IMR-90 (cell line): Measurements from ENCODE around the gene GRID1. TPM values are rescaled to one million over a fixed set of nuclear protein-coding genes. Genes with fewer than 3 reads are reported as not detected.

Experiments
- ATAC-seq: fragments of 200-7000 bp; cut with Tn5 transposase; 2 replicates; pipeline ENCODE4 v1.9.1; 2020; ENCODE audit warnings: low read depth, mild to moderate bottlenecking, moderate library complexity
- BruUV-seq: library from RNA; stranded (reverse); fragments of 400-500 nt; replicated peaks from 2 replicates; lab custom pipeline; 2021; lab: Mats Ljungman, UMichigan
- CTCF ChIA-PET: fragments of 300-600 bp; formaldehyde crosslinking; extraction: SDS; loops from one replicate; lab custom pipeline; 2021; ENCODE audit warnings: antibody characterized with exemption; lab: Yijun Ruan, JAX
- POLR2A ChIA-PET: fragments of 300-600 bp; sonication (Branson Sonifier 250); formaldehyde crosslinking; loops from one replicate; lab custom pipeline; 2022; ENCODE audit warnings: antibody characterized with exemption; ENCODE audit not compliant: unreplicated experiment; lab: Charles Lee
- DNase-seq: peaks from one replicate; pipeline ENCODE4 v3.0.0; 2013
- H2AFZ ChIP-seq: replicated peaks from 2 replicates; pipeline ENCODE3; 2013; ENCODE audit warnings: low read length, mild to moderate bottlenecking; ENCODE audit not compliant: poor library complexity
- H2AK5ac ChIP-seq: 2 replicates; pipeline ENCODE4 v1.6.1; 2013; ENCODE audit warnings: low read depth, low read length, inconsistent platforms
- H2AK9ac ChIP-seq: replicated peaks from 2 replicates; pipeline ENCODE3; 2013; ENCODE audit warnings: mild to moderate bottlenecking, low read depth, low read length, moderate library complexity; ENCODE audit not compliant: poor library complexity
- H2BK120ac ChIP-seq: 2 replicates; pipeline ENCODE4 v1.6.1; 2013; ENCODE audit warnings: low read depth, low read length, inconsistent platforms
- H2BK15ac ChIP-seq: 3 replicates; pipeline ENCODE4 v1.6.1; 2013; ENCODE audit warnings: low read depth, low read length, inconsistent platforms
- H2BK20ac ChIP-seq: 2 replicates; pipeline ENCODE4 v1.6.1; 2013; ENCODE audit warnings: low read depth, mild to moderate bottlenecking, inconsistent platforms, low read length, moderate library complexity
- H2BK5ac ChIP-seq: 2 replicates; pipeline ENCODE4 v1.6.1; 2013; ENCODE audit warnings: mild to moderate bottlenecking, low read depth, low read length, inconsistent platforms; ENCODE audit not compliant: poor library complexity, severe bottlenecking
- H3K14ac ChIP-seq: replicated peaks from 2 replicates; pipeline ENCODE4 v1.6.1; 2013; ENCODE audit warnings: low read depth, low read length, inconsistent platforms
- H3K18ac ChIP-seq: 2 replicates; pipeline ENCODE4 v1.6.1; 2013; ENCODE audit warnings: low read depth, low read length, control low read depth
- H3K23ac ChIP-seq: 2 replicates; pipeline ENCODE4 v1.6.1; 2013; ENCODE audit warnings: low read depth, low read length, inconsistent platforms
- H3K27ac ChIP-seq: 2 replicates; pipeline ENCODE4 v1.5.1; 2013; ENCODE audit warnings: mild to moderate bottlenecking, control low read depth, low read length; ENCODE audit not compliant: insufficient read depth
- H3K27me3 ChIP-seq: 2 replicates; pipeline ENCODE4 v1.6.1; 2013; ENCODE audit warnings: low read length; ENCODE audit not compliant: control insufficient read depth, insufficient read depth
- H3K36me3 ChIP-seq: 2 replicates; pipeline ENCODE4 v1.6.1; 2013; ENCODE audit warnings: low read length, mixed read lengths; ENCODE audit not compliant: control insufficient read depth, insufficient read depth
- H3K4ac ChIP-seq: 2 replicates; pipeline ENCODE4 v1.6.1; 2013; ENCODE audit warnings: low read depth, low read length, inconsistent platforms
- H3K4me1 ChIP-seq: 2 replicates; pipeline ENCODE4 v1.6.1; 2013; ENCODE audit warnings: low read length, mixed read lengths; ENCODE audit not compliant: control insufficient read depth, insufficient read depth
- H3K4me2 ChIP-seq: 2 replicates; pipeline ENCODE4 v1.6.1; 2013; ENCODE audit warnings: low read depth, mild to moderate bottlenecking, control low read depth, low read length, moderate library complexity
- H3K4me3 ChIP-seq: 2 replicates; pipeline ENCODE4 v1.5.1; 2013; ENCODE audit warnings: low read depth, mild to moderate bottlenecking, control low read depth, low read length, moderate library complexity; ENCODE audit not compliant: insufficient read depth
- H3K56ac ChIP-seq: 2 replicates; pipeline ENCODE4 v1.6.1; 2013; ENCODE audit warnings: low read length, inconsistent platforms; ENCODE audit not compliant: insufficient read depth; ENCODE audit errors: extremely low read depth
- H3K79me1 ChIP-seq, 2 experiments: 2 replicates each; pipeline ENCODE4 v1.6.1; 2013; ENCODE audit warnings: low read length in 2 of 2, inconsistent platforms in 1 of 2, low read depth in 1 of 2
- H3K9ac ChIP-seq: 2 replicates; pipeline ENCODE4 v1.6.1; 2013; ENCODE audit warnings: low read depth, low read length, control low read depth
- H3K9me1 ChIP-seq: 2 replicates; pipeline ENCODE4 v1.6.1; 2013; ENCODE audit warnings: low read length, inconsistent platforms; ENCODE audit not compliant: insufficient read depth
- H3K9me3 ChIP-seq: 2 replicates; pipeline ENCODE4 v1.6.1; 2013; ENCODE audit warnings: low read length; ENCODE audit not compliant: control insufficient read depth, insufficient read depth
- H4K20me1 ChIP-seq: 2 replicates; pipeline ENCODE4 v1.6.1; 2013; ENCODE audit warnings: low read length, inconsistent platforms; ENCODE audit not compliant: insufficient read depth
- H4K5ac ChIP-seq: 2 replicates; pipeline ENCODE4 v1.6.1; 2013; ENCODE audit warnings: mild to moderate bottlenecking, low read depth, low read length, control low read depth
- H4K8ac ChIP-seq, 2 experiments: 2 replicates each; pipeline ENCODE4 v1.6.1; 2013; ENCODE audit warnings: low read depth in 2 of 2, low read length in 2 of 2, control low read depth in 1 of 2, inconsistent platforms in 1 of 2
- H4K91ac ChIP-seq: 2 replicates; pipeline ENCODE4 v1.6.1; 2013; ENCODE audit warnings: low read depth, low read length, inconsistent platforms; ENCODE audit not compliant: insufficient read depth
- BHLHE40 ChIP-seq: fragments of 150-350 bp; IDR thresholded peaks from 2 replicates; pipeline ENCODE4 v1.6.1; 2016; ENCODE audit warnings: mild to moderate bottlenecking, low read depth, low read length
- CEBPB ChIP-seq: IDR thresholded peaks from 2 replicates; pipeline ENCODE4 v1.6.1; 2012; ENCODE audit warnings: low read depth, low read length, improper control_type of control experiment
- FOS ChIP-seq: fragments of 150-350 bp; IDR thresholded peaks from 2 replicates; pipeline ENCODE4 v1.6.1; 2016; ENCODE audit warnings: low read depth, low read length
- MAFK ChIP-seq: IDR thresholded peaks from 2 replicates; pipeline ENCODE4 v1.6.1; 2012; ENCODE audit warnings: low read depth, low read length, improper control_type of control experiment
- NFE2L2 ChIP-seq: fragments of 150-350 bp; IDR thresholded peaks from 2 replicates; pipeline ENCODE4 v1.6.1; 2016; ENCODE audit warnings: low read depth, mild to moderate bottlenecking, low read length
- RAD21 ChIP-seq: IDR thresholded peaks from 2 replicates; pipeline ENCODE4 v1.6.1; 2012; ENCODE audit warnings: low read length, improper control_type of control experiment
- RCOR1 ChIP-seq: IDR thresholded peaks from 2 replicates; pipeline ENCODE4 v1.6.1; 2012; ENCODE audit warnings: mild to moderate bottlenecking, low read length, improper control_type of control experiment; ENCODE audit not compliant: insufficient replicate concordance
- WGBS, 2 experiments: methylation state at CpG; one replicate each; pipeline versions ENCODE4 v1.1.5 to v1.1.7; 2013; ENCODE audit warnings: missing lambda C conversion rate in 2 of 2; ENCODE audit not compliant: insufficient read length in 1 of 2; ENCODE audit errors: extremely low coverage in 2 of 2; 5-methylcytosine and 5-hydroxymethylcytosine counted together
- dilution Hi-C: fragments of 300-500 bp; cut with HindIII; formaldehyde crosslinking; loops from one replicate; pipeline ENCODE4 v1.14.3; 2018; ENCODE audit warnings: low sequenced_read_pairs; ENCODE audit not compliant: unreplicated experiment
- in situ Hi-C: fragments of 300-500 bp; cut with MboI; formaldehyde crosslinking; loops from 3 replicates; pipeline ENCODE4 v1.14.3; 2019; ENCODE audit warnings: low sequenced_read_pairs, inconsistent platforms, mixed read lengths
- intact Hi-C: fragments of 100-400 bp; cut with micrococcal nuclease; formaldehyde crosslinking; loops from 2 replicates; pipeline ENCODE4 v1.10.0; 2022
- polyA plus RNA-seq, 3 experiments: library from polyadenylated mRNA; depleted of rRNA; stranded (reverse); fragments of >200 nt; gene quantifications; 2 replicates each; pipeline ENCODE4 v1.2.3, GENCODE V29; 2012; ENCODE audit warnings: low replicate concordance in 1 of 3
- total RNA-seq: library from RNA; depleted of rRNA; stranded (reverse); fragments of >200 nt; gene quantifications from 2 replicates; pipeline ENCODE4 v1.2.3, GENCODE V29; 2012

GRID1 gene
- total and polyA plus RNA-seq, 2 of the 4 experiments (the other 2 are of a cell fraction), result not detected

DNA sequence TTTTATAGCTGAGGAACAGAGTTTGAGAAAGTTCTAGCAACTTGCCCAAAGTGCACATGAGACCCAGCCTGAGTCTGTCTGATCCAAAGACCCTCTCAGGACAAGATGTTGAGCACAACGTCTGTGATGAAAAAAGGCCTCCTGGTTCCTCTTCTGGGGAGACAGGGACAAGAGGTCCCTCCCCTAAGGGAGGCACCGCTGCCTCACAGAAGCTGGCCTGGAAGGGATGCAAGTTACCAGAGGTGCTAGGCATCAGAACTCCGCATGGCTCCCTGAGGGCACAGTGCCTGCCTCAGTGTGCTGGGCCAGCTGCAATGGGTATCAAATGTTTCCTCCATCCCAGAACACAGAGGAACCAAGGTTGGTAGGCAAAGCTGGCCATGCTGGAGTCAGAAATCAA lies 302.4 kb downstream of the GRID1 start:
- TF ChIP-seq RCOR1 (no peak), NFE2L2 (no peak), RAD21 (no peak), FOS (no peak), MAFK (no peak), BHLHE40 (no peak), CEBPB (no peak)
- Histone ChIP-seq H3K9me1 (no peaks in the 10 kb centered on the region), H2BK5ac (no peak overlapping the region), H3K79me1 (no peaks in the 10 kb centered on the region), H3K4ac (no peak overlapping the region), H3K27me3 (no peaks in the 10 kb centered on the region), H4K8ac (no peak overlapping the region), H4K91ac (no peak overlapping the region), H2BK20ac (no peak overlapping the region), H3K4me3 (no peak overlapping the region), H3K36me3 (no peaks in the 10 kb centered on the region), H3K18ac (no peak overlapping the region), H3K9ac (no peak overlapping the region), H3K9me3 (peaks cover 3% of the 10 kb centered on the region; the same call in 1 of the 2 replicates), H3K56ac (no peak overlapping the region), H2AK5ac (no peak overlapping the region), H3K14ac (no peak overlapping the region), H2BK15ac (no peak overlapping the region), H3K4me2 (no peak overlapping the region), H2AFZ (no peak overlapping the region), H3K4me1 (no peaks in the 10 kb centered on the region), H3K27ac (no peak overlapping the region), H2BK120ac (no peak overlapping the region), H3K23ac (no peak overlapping the region), H4K20me1 (no peaks in the 10 kb centered on the region), H2AK9ac (no peak overlapping the region), H4K5ac (no peak overlapping the region)
- ChIA-PET POLR2A (no interaction called here), CTCF (no interaction called here)
- no TSS peak for BruUV-seq
- dilution Hi-C loops, result no loop called here
- in situ Hi-C loops, result no loop called here
- DNase-seq (no peak), ATAC-seq (no peak)
- WGBS, 2 experiments, result no CpG with 5 or more reads among the region's 3 CpGs
- intact Hi-C loops, result no loop called here
